Endothelial cell of umbilical vein (primary cell): Measurements from ENCODE around the gene SH3GL3. TPM values are rescaled to one million over a fixed set of nuclear protein-coding genes. Genes with fewer than 3 reads are reported as not detected.

Experiments used
- BruUV-seq: library from RNA; stranded (reverse); fragments of 400-500 nt; replicated peaks from 2 replicates; lab custom pipeline; 2021; lab: Mats Ljungman, UMichigan
- CTCF ChIA-PET: fragments of 300-600, 350-600 bp; sonication (Branson Sonifier 250); formaldehyde crosslinking; loops from one replicate; lab custom pipeline; 2021; ENCODE audit warnings: antibody characterized with exemption, inconsistent platforms; lab: Charles Lee
- POLR2A ChIA-PET: fragments of 300-600, 350-600 bp; sonication (Branson Sonifier 250); formaldehyde crosslinking; loops from one replicate; lab custom pipeline; 2021; ENCODE audit warnings: antibody characterized with exemption, inconsistent platforms; lab: Charles Lee
- DNase-seq: peaks from one replicate; pipeline ENCODE4 v3.0.0-alpha.2; 2011; ENCODE audit warnings: low read depth, low spot score
- FAIRE-seq: peaks from 2 replicates; lab custom pipeline; 2011; peaks lifted over from hg19 to GRCh38; lab: Jason Lieb, UNC
- H2AFZ ChIP-seq: 2 replicates; pipeline ENCODE4 v1.6.0; 2012; ENCODE audit warnings: low read depth, low read length, control low read depth, inconsistent platforms
- H3K27ac ChIP-seq: 2 replicates; pipeline ENCODE4 v1.5.1; 2011; ENCODE audit warnings: low read depth, mild to moderate bottlenecking, control low read depth, low read length, moderate library complexity; ENCODE audit not compliant: insufficient read depth
- H3K27me3 ChIP-seq, 2 experiments: 2 replicates each; pipeline versions ENCODE4 v1.6.0 to v1.6.1; 2011; ENCODE audit warnings: low read length in 2 of 2, mixed read lengths in 1 of 2; ENCODE audit not compliant: control insufficient read depth in 2 of 2, insufficient read depth in 2 of 2
- H3K36me3 ChIP-seq, 2 experiments: 2 replicates in 1 of 2; 3 replicates in 1 of 2; pipeline ENCODE4 v1.5.1; 2011; ENCODE audit warnings: low read length in 2 of 2, mild to moderate bottlenecking in 1 of 2, moderate library complexity in 1 of 2; ENCODE audit not compliant: control insufficient read depth in 2 of 2, insufficient read depth in 2 of 2; ENCODE audit errors: extremely low read depth in 1 of 2
- H3K4me1 ChIP-seq: 3 replicates; pipeline ENCODE4 v1.5.1; 2011; ENCODE audit warnings: mild to moderate bottlenecking, low read length; ENCODE audit not compliant: control insufficient read depth, insufficient read depth; ENCODE audit errors: extremely low read depth
- H3K4me2 ChIP-seq: 2 replicates; pipeline ENCODE4 v1.6.1; 2011; ENCODE audit warnings: low read length, control low read depth, mixed read lengths; ENCODE audit not compliant: insufficient read depth
- H3K4me3 ChIP-seq, 3 experiments: fragments of 200-600 bp in 1 of 3; sonication (generic), shearing (Covaris generic) in 1 of 3; replicated peaks in 1 of 3; 2 replicates each; pipeline ENCODE4 v1.5.1; 2011 to 2016; ENCODE audit warnings: control low read depth in 3 of 3, low read length in 3 of 3, mild to moderate bottlenecking in 2 of 3, inconsistent platforms in 1 of 3, low read depth in 1 of 3, moderate library complexity in 1 of 3; ENCODE audit not compliant: insufficient read depth in 1 of 3
- H3K79me2 ChIP-seq: 2 replicates; pipeline ENCODE4 v1.6.0; 2012; ENCODE audit warnings: low read length, inconsistent platforms; ENCODE audit not compliant: control insufficient read depth, insufficient read depth
- H3K9ac ChIP-seq: replicated peaks from 2 replicates; pipeline ENCODE3; 2011; ENCODE audit warnings: low read length, control low read depth; ENCODE audit not compliant: insufficient read depth; ENCODE audit errors: extremely low read depth
- H3K9me1 ChIP-seq: replicated peaks from 3 replicates; pipeline ENCODE4 v1.6.0; 2011; ENCODE audit warnings: mild to moderate bottlenecking, low read length; ENCODE audit not compliant: control insufficient read depth, insufficient read depth; ENCODE audit errors: extremely low read depth
- H3K9me3 ChIP-seq: replicated peaks from 2 replicates; pipeline ENCODE4 v1.5.1; 2012; ENCODE audit warnings: low read length, inconsistent platforms; ENCODE audit not compliant: control insufficient read depth, insufficient read depth
- H4K20me1 ChIP-seq: replicated peaks from 2 replicates; pipeline ENCODE3; 2011; ENCODE audit warnings: mild to moderate bottlenecking, low read length; ENCODE audit not compliant: control insufficient read depth, insufficient read depth; ENCODE audit errors: extremely low read depth
- EZH2 ChIP-seq: IDR thresholded peaks from 2 replicates; pipeline ENCODE4 v1.6.1; 2012; ENCODE audit warnings: borderline replicate concordance, low read depth, mild to moderate bottlenecking, moderate library complexity, low read length, inconsistent platforms; ENCODE audit not compliant: severe bottlenecking
- FOS ChIP-seq: IDR thresholded peaks from 2 replicates; pipeline ENCODE4 v1.6.1; 2011; ENCODE audit warnings: mild to moderate bottlenecking, low read length, moderate library complexity, borderline replicate concordance; ENCODE audit not compliant: insufficient read depth
- GATA2 ChIP-seq: IDR thresholded peaks from 2 replicates; pipeline ENCODE4 v1.7.0; 2011; ENCODE audit warnings: low read depth, mild to moderate bottlenecking, moderate library complexity, mixed read lengths, low read length; ENCODE audit not compliant: insufficient read length, insufficient read depth
- JUN ChIP-seq: IDR thresholded peaks from 2 replicates; pipeline ENCODE4 v1.6.1; 2011; ENCODE audit warnings: borderline replicate concordance, low read depth; ENCODE audit not compliant: insufficient read length, insufficient read depth
- MYC ChIP-seq: IDR thresholded peaks from one replicate; pipeline ENCODE4 v1.6.1; 2011; ENCODE audit warnings: mild to moderate bottlenecking, low read depth, low read length
- POLR2A ChIP-seq: IDR thresholded peaks from 2 replicates; pipeline ENCODE4 v1.6.1; 2012; ENCODE audit warnings: low read depth, mild to moderate bottlenecking, control low read depth, low read length
- POLR2AphosphoS5 ChIP-seq: IDR thresholded peaks from 2 replicates; pipeline ENCODE4 v1.6.1; 2012; ENCODE audit warnings: low read depth, mild to moderate bottlenecking, control low read depth, low read length, moderate library complexity; ENCODE audit not compliant: insufficient read depth
- dilution Hi-C: fragments of 300-500 bp; cut with MboI; formaldehyde crosslinking; loops from one replicate; pipeline ENCODE4 v1.15.0; 2019; ENCODE audit warnings: low sequenced_read_pairs; ENCODE audit not compliant: extremely low pct_ligation_motif_present
- intact Hi-C: fragments of 100-400 bp; cut with micrococcal nuclease; formaldehyde crosslinking; loops from one replicate; pipeline ENCODE4 v1.10.0; 2022
- polyA plus RNA-seq, 4 experiments: library from polyadenylated mRNA; depleted of rRNA in 3 of 4; stranded (reverse) in 3 of 4; unstranded in 1 of 4; fragments of >200 nt; gene quantifications; 2 replicates each; pipeline versions ENCODE4 v1.2.1 to v1.2.3, GENCODE V29; 2011 to 2012; ENCODE audit warnings: missing spikeins in 1 of 4
- total RNA-seq: library from RNA; stranded (reverse); gene quantifications from 2 replicates; pipeline ENCODE4 v1.2.3, GENCODE V29; 2021
- TF ChIP-seq, protein P1 (sequence below), 2 donors: IDR thresholded peaks; 1 replicate in 1 of 2; 2 replicates in 1 of 2; pipeline ENCODE4 v1.5.1; 2011; ENCODE audit warnings: low read length in 2 of 2, mild to moderate bottlenecking in 2 of 2, moderate library complexity in 2 of 2, control low read depth in 1 of 2, inconsistent platforms in 1 of 2, low read depth in 1 of 2; ENCODE audit not compliant: insufficient read depth in 1 of 2; ENCODE audit errors: extremely low read depth in 1 of 2
- TF ChIP-seq, protein P2 (sequence below): IDR thresholded peaks from 2 replicates; pipeline ENCODE4 v1.6.1; 2011; ENCODE audit not compliant: insufficient read depth, insufficient read length

Gene SH3GL3
- total and polyA plus RNA-seq, 2 donors (not counting 3 experiments of a cell fraction or from before 2014, with no cell fraction given) = not detected

DNA sequence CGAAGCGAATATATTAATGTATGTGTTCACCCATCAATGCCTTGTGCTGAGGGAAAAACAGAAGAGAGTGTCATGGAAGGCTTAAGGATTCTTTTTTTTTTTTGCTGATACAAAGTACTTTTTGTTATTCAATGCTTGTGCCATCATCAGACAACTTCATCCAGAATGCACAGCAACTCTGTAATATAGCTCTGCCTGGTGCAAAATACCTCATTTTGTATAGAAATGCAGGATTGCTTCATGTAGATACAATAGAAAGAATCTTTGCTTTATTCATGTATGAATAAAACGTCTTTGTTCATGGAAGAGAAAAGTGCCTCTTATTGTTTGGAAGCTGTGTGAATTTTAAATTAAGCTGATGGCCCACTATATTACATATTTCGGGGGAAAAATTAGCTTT, 62.9 kb downstream of the SH3GL3 start:
- ChIA-PET POLR2A (no interaction called here), CTCF (interaction anchor here (0.6 to 1.6 kb wide), 2 partner anchors 8 to 262 kb away, joined by 3 to 5 read pairs; no protein-coding TSS in a partner anchor)
- H3K79me2 ChIP-seq = no peaks in the 10 kb centered on the region
- H3K4me3 ChIP-seq = no peak overlapping the region
- no TSS peak for BruUV-seq
- H3K27me3 ChIP-seq = no peaks in the 10 kb centered on the region
- H3K4me1 ChIP-seq = no peaks in the 10 kb centered on the region
- no peaks in the 10 kb centered on the region for H4K20me1 ChIP-seq
- no peaks in the 10 kb centered on the region for H3K9me1 ChIP-seq
- H3K9me3 ChIP-seq = no peaks in the 10 kb centered on the region
- DNase-seq (no peak), FAIRE-seq (no peak)
- no peak overlapping the region for H3K9ac ChIP-seq
- intact Hi-C loops (no loop called here), dilution Hi-C loops (no loop called here)
- H3K36me3 ChIP-seq = no peaks in the 10 kb centered on the region
- H3K4me2 ChIP-seq = no peak overlapping the region
- no peak overlapping the region for H2AFZ ChIP-seq
- no peak overlapping the region for H3K27ac ChIP-seq
- no peak for TF ChIP-seq POLR2A
- no peak for TF ChIP-seq FOS
- TF ChIP-seq GATA2 = no peak
- no peak for TF ChIP-seq MYC
- no peak for TF ChIP-seq POLR2AphosphoS5
- TF ChIP-seq, protein P1, sequence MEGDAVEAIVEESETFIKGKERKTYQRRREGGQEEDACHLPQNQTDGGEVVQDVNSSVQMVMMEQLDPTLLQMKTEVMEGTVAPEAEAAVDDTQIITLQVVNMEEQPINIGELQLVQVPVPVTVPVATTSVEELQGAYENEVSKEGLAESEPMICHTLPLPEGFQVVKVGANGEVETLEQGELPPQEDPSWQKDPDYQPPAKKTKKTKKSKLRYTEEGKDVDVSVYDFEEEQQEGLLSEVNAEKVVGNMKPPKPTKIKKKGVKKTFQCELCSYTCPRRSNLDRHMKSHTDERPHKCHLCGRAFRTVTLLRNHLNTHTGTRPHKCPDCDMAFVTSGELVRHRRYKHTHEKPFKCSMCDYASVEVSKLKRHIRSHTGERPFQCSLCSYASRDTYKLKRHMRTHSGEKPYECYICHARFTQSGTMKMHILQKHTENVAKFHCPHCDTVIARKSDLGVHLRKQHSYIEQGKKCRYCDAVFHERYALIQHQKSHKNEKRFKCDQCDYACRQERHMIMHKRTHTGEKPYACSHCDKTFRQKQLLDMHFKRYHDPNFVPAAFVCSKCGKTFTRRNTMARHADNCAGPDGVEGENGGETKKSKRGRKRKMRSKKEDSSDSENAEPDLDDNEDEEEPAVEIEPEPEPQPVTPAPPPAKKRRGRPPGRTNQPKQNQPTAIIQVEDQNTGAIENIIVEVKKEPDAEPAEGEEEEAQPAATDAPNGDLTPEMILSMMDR (IDR thresholded peaks at IDR 0.05; ENCODE audit: extremely low read depth in 1 of 2, insufficient read depth in 1 of 2, low read depth in 1 of 2, low read length in 2 of 2) = no peak

DNA sequence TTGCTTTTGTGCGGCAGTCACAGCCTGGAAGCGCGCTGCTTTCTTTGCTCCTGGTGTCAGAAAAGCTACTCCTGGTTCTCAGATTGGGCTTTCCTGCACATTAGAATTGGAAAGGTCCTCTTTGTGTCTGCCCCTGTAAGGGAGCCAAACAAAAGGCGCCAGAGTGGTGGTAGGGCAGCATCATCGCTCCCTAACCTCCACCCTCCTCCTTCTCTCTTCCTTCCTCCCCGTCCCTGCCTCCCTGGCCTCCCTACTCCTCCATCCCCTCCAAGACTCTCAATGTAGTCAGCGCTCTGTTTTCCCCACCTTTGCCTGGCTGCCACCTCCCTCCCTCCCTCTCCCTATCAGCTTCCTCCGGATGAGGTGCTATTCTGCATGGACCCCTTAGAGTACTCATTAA, 65.3 kb downstream of the SH3GL3 start:
- DNase-seq (no peak), FAIRE-seq (no peak)
- H3K36me3 ChIP-seq = no peaks in the 10 kb centered on the region
- dilution Hi-C loops = no loop called here
- H3K4me3 ChIP-seq = no peak overlapping the region
- no peaks in the 10 kb centered on the region for H3K79me2 ChIP-seq
- no peaks in the 10 kb centered on the region for H3K9me3 ChIP-seq
- POLR2A ChIA-PET = no interaction called here
- no peaks in the 10 kb centered on the region for H3K4me1 ChIP-seq
- H3K27me3 ChIP-seq = no peaks in the 10 kb centered on the region
- no peaks in the 10 kb centered on the region for H3K9me1 ChIP-seq
- intact Hi-C loops = no loop called here
- no TSS peak for BruUV-seq
- TF ChIP-seq EZH2 = no peak
- TF ChIP-seq, protein P2, sequence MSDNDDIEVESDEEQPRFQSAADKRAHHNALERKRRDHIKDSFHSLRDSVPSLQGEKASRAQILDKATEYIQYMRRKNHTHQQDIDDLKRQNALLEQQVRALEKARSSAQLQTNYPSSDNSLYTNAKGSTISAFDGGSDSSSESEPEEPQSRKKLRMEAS = no peak
- TF ChIP-seq POLR2A = no peak
- TF ChIP-seq POLR2AphosphoS5 = no peak
- TF ChIP-seq FOS = no peak
- TF ChIP-seq MYC = no peak
- TF ChIP-seq GATA2 = no peak
- TF ChIP-seq, protein P1 (IDR thresholded peaks at IDR 0.05; ENCODE audit: extremely low read depth in 1 of 2, insufficient read depth in 1 of 2, low read depth in 1 of 2, low read length in 2 of 2) = no peak
- TF ChIP-seq JUN = no peak
- no peak overlapping the region for H2AFZ ChIP-seq
- H3K27ac ChIP-seq = no peak overlapping the region
- no peaks in the 10 kb centered on the region for H4K20me1 ChIP-seq
- CTCF ChIA-PET = no interaction called here
- no peak overlapping the region for H3K9ac ChIP-seq
- no peak overlapping the region for H3K4me2 ChIP-seq
